ENCODE data around the gene SASS6.
"Not testable (repeated sequence)": the region's sequence is repeated elsewhere in the genome, so short reads cannot be mapped to it uniquely, and the experiment has no call there.

SASS6 gene

GRCh38 chr1:100051893-100052292 lies 80.8 kb downstream of the SASS6 start:
- Histone ChIP-seq H3K36me3 (peaks cover 0 to 11% (median 0%) of the 10 kb centered on the region in 3 donors), H3K4me3 (no peak overlapping the region), H3K27ac (no peak overlapping the region), H3K4me1 (peaks cover 0 to 4% (median 2%) of the 10 kb centered on the region in 4 donors), H3K27me3 (no peaks in the 10 kb centered on the region), H3K9me3 (no peaks in the 10 kb centered on the region)
- intact Hi-C loops (cut with DNase I; ENCODE audit: low total_unique reads), result no loop called here
- no peak for DNase-seq
- no peak for TF ChIP-seq CTCF (IDR thresholded peaks at IDR 0.05)

GRCh38 chr1:100051401-100051800 lies 81.3 kb downstream of the SASS6 start:
- peaks cover 0 to 4% (median 2%) of the 10 kb centered on the region in 4 donors for H3K4me1 ChIP-seq
- H3K36me3 ChIP-seq, result peaks cover 0 to 11% (median 0%) of the 10 kb centered on the region in 3 donors
- no peak for TF ChIP-seq CTCF (IDR thresholded peaks at IDR 0.05)
- no peak overlapping the region for H3K4me3 ChIP-seq
- intact Hi-C loops (cut with DNase I; ENCODE audit: low total_unique reads), result no loop called here
- no peaks in the 10 kb centered on the region for H3K9me3 ChIP-seq
- H3K27me3 ChIP-seq, result no peaks in the 10 kb centered on the region
- no peak overlapping the region for H3K27ac ChIP-seq
- DNase-seq, result no peak

GRCh38 chr1:100050139-100050538 lies 82.6 kb downstream of the SASS6 start:
- no peak overlapping the region for H3K27ac ChIP-seq

GRCh38 chr1:100047235-100047708 lies 85.5 kb downstream of the SASS6 start:
- DNase-seq, result not testable (repeated sequence)

More at GRCh38 chr1:100050139-100050538, 82.6 kb downstream of the SASS6 start:
- DNase-seq, result no peak
- Histone ChIP-seq H3K9me3 (peaks cover 0 to 2% (median 0%) of the 10 kb centered on the region in 3 donors), H3K27me3 (no peaks in the 10 kb centered on the region), H3K4me3 (no peak overlapping the region), H3K4me1 (peaks cover 0 to 4% (median 2%) of the 10 kb centered on the region in 4 donors), H3K36me3 (peaks cover 0 to 11% (median 0%) of the 10 kb centered on the region in 3 donors)
- TF ChIP-seq CTCF (IDR thresholded peaks at IDR 0.05), result no peak
- intact Hi-C loops (cut with DNase I; ENCODE audit: low total_unique reads), result no loop called here

GRCh38 chr1:100045206-100045605 lies 87.5 kb downstream of the SASS6 start:
- H3K4me3 ChIP-seq, result no peak overlapping the region
- peaks cover 0 to 28% (median 12%) of the 10 kb centered on the region in 4 donors for H3K4me1 ChIP-seq
- no peak for TF ChIP-seq CTCF (IDR thresholded peaks at IDR 0.05)
- H3K36me3 ChIP-seq, result no peaks in the 10 kb centered on the region
- H3K27ac ChIP-seq, result no peak overlapping the region
- H3K9me3 ChIP-seq, result peaks cover 0 to 4% (median 0%) of the 10 kb centered on the region in 3 donors
- no peak for DNase-seq
- intact Hi-C loops (cut with DNase I; ENCODE audit: low total_unique reads), result no loop called here
- no peaks in the 10 kb centered on the region for H3K27me3 ChIP-seq

More at GRCh38 chr1:100047235-100047708, 85.5 kb downstream of the SASS6 start:
- H3K4me1 ChIP-seq; H3K27ac ChIP-seq; H3K9me3 ChIP-seq; H3K27me3 ChIP-seq; intact Hi-C loops (cut with DNase I; ENCODE audit: low total_unique reads); H3K36me3 ChIP-seq; H3K4me3 ChIP-seq: not testable (repeated sequence)

GRCh38 chr1:100039591-100039990 lies 93.1 kb downstream of the SASS6 start:
- H3K4me3 ChIP-seq, result peak overlapping the region; percentile 76 to 88
- intact Hi-C loops (cut with DNase I; ENCODE audit: low total_unique reads), result no loop called here

More at GRCh38 chr1:100039591-100039990, 93.1 kb downstream of the SASS6 start:
- Histone ChIP-seq H3K9me3 (no peaks in the 10 kb centered on the region), H3K27me3 (no peaks in the 10 kb centered on the region), H3K27ac (peak overlapping the region; percentile 94 to 96), H3K36me3 (no peaks in the 10 kb centered on the region), H3K4me1 (peaks cover 0 to 45% (median 15%) of the 10 kb centered on the region in 4 donors)
- DNase-seq, result no peak
- no peak for TF ChIP-seq CTCF (IDR thresholded peaks at IDR 0.05)

All from tibial artery (tissue), 4 donors.